HFFc6 (cell line): ENCODE results near the gene AARS2. TPM values are rescaled to one million over a fixed set of nuclear protein-coding genes. Genes with fewer than 3 reads are reported as not detected.

ENCODE experiments used
- DNase-seq: peaks from one replicate; pipeline ENCODE4 v3.0.0-alpha.2; 2018
- H3K27ac Mint-ChIP-seq: 2 replicates; pipeline ENCODE4 v1.8.0; 2020; ENCODE audit warnings: mild to moderate bottlenecking, mixed read lengths
- H3K27me3 Mint-ChIP-seq: 2 replicates; pipeline ENCODE4 v1.8.0; 2021; ENCODE audit warnings: mild to moderate bottlenecking, moderate library complexity, mixed read lengths; ENCODE audit not compliant: insufficient read depth
- H3K36me3 Mint-ChIP-seq: 2 replicates; pipeline ENCODE4 v1.8.0; 2021; ENCODE audit warnings: low read depth, mixed read lengths
- H3K4me1 Mint-ChIP-seq: 2 replicates; pipeline ENCODE4 v1.8.0; 2020; ENCODE audit warnings: low read depth, mixed read lengths
- H3K4me3 Mint-ChIP-seq: 2 replicates; pipeline ENCODE4 v1.8.0; 2020; ENCODE audit warnings: mild to moderate bottlenecking, moderate library complexity, mixed read lengths
- H3K9me3 Mint-ChIP-seq: 2 replicates; pipeline ENCODE4 v1.8.0; 2020; ENCODE audit warnings: mild to moderate bottlenecking, mixed read lengths
- total RNA-seq, 6 experiments: library from RNA; stranded (reverse); fragmentation: NEBNext Ultra II Directional; extraction: Animal tissue kit (Norgen Biotek cat#: 25700); gene quantifications; 2 replicates in 1 of 6; 3 replicates in 5 of 6; pipeline ENCODE4 v1.2.3, GENCODE V29; 2021
- TF ChIP-seq, protein P1 (sequence below): fragments of 200-600 bp; sonication (generic); IDR thresholded peaks from 2 replicates; pipeline ENCODE4 v1.5.0; 2021; ENCODE audit warnings: antibody characterized with exemption, mild to moderate bottlenecking

Gene AARS2
- total RNA-seq, 6 experiments from 2014 or later: 8.8 to 11.5 (median 10.7) TPM

DNA sequence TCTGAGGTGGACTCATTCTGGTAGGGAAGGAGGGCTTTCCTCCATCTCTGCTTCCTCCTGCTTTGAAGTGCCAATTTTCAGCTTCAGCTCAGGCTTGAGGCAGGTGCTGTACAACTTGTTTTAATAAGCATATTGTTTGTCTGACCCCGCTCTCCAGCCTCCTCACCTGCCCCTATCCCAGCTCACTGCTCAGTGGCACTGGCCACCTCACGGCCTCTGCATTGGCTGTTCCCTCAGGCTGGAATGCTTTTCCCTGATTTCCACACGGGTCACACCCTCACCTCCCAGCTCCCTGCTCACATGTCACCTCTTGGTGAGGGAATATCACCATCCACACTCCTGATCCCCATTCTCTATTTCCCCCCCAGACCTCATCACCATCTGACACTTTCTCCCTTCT is 14.3 kb downstream of the AARS2 start:
- Mint-ChIP-seq H3K36me3 (peaks cover 12% of the 10 kb centered on the region), H3K4me3 (no peak overlapping the region), H3K27me3 (peaks cover 31% of the 10 kb centered on the region), H3K4me1 (no peaks in the 10 kb centered on the region), H3K27ac (no peak overlapping the region), H3K9me3 (no peaks in the 10 kb centered on the region)
- TF ChIP-seq, protein P1, sequence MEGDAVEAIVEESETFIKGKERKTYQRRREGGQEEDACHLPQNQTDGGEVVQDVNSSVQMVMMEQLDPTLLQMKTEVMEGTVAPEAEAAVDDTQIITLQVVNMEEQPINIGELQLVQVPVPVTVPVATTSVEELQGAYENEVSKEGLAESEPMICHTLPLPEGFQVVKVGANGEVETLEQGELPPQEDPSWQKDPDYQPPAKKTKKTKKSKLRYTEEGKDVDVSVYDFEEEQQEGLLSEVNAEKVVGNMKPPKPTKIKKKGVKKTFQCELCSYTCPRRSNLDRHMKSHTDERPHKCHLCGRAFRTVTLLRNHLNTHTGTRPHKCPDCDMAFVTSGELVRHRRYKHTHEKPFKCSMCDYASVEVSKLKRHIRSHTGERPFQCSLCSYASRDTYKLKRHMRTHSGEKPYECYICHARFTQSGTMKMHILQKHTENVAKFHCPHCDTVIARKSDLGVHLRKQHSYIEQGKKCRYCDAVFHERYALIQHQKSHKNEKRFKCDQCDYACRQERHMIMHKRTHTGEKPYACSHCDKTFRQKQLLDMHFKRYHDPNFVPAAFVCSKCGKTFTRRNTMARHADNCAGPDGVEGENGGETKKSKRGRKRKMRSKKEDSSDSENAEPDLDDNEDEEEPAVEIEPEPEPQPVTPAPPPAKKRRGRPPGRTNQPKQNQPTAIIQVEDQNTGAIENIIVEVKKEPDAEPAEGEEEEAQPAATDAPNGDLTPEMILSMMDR: no peak
- DNase-seq: no peak

DNA sequence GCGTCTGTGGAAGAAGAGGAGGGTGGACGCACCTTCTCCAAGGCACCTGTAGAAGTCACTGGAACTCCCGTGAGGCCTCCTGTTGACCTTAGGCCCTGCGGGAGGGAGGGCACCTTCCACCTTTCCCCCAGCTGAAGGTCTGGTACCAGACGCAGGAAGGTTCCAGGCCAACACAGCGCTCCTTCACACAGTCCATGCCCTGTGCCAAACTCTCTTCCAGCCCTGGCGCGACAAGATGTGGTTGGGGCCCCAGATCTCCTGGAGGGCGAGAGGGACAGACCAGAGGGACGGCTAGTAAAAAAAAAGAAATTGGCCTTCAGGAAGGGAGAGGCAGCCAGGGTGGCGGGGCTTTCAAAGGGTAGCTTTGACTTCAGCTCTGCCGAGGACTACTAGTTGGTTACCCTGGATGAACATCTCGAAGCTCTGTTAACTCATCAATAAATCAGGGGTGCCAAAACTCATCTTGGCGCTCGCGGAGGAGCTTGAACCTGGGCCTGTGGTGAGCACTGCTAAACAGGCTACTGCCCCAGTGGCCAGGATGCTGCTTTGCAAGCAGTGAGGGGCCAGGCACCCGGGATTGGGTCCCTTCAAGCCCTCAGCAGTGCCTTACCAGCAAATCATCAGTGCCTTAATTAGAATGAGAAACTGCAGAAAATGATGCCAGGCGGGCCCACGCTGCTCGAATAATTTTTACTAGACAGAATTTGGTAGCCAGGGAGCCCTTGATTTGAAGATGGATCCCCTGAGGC is 14.9 kb downstream of the AARS2 start:
- no peak for DNase-seq
- H3K4me1 Mint-ChIP-seq: no peaks in the 10 kb centered on the region
- TF ChIP-seq, protein P1: no peak
- H3K9me3 Mint-ChIP-seq: no peaks in the 10 kb centered on the region
- peaks cover 12% of the 10 kb centered on the region for H3K36me3 Mint-ChIP-seq
- no peak overlapping the region for H3K27ac Mint-ChIP-seq
- H3K27me3 Mint-ChIP-seq: peaks cover 36% of the 10 kb centered on the region
- no peak overlapping the region for H3K4me3 Mint-ChIP-seq

DNA sequence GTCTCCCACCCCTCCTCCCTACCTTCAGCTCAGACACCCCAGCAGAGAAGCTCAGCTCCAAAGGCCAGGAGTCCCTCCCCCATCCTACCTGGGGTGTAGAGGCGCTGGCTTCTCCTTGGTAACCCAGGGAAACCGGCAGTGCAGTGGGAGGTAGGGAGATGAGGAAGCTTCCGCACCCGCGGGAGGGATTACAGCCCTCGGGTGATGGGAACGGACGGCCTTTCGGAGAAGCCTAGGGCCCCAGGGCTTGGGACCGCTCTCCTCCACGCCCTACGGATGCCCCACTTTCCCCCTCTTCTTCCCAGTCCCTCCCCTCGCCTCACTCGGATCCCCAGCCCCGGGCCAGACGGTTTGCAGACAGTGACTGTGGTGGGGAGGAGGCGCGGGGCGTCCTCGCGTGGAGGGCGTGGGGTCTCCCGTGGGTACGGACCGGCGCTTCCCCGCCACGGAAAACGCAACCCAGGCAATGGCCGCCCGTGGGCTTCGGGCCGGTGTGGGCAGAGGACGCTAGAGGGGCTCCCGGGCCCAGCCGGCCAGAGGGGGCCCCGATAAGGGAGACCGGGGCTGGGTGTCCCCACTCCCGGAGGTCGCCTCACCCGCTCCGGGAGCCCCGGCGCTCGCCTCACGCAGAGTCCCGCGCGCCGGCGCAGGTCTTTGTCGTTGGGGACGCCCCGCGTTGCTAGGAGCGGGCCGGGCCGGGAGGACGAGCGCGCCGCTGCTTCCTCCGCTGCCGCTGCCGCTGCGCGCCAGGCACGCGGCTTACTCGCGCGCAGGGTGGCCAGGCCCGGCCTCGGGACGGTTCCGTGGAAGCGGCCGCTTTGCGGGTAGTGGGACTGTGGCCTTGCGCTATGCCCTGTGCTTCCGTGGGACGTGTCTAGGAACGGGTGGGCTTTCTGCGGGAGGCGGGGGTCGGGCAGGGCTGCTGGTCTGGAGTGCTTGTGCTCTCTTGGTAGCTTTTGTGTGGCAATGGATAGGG is 15.8 kb downstream of the AARS2 start:
- Mint-ChIP-seq H3K4me1 (no peaks in the 10 kb centered on the region), H3K4me3 (no peak overlapping the region), H3K27me3 (peaks cover 40% of the 10 kb centered on the region), H3K27ac (no peak overlapping the region), H3K9me3 (no peaks in the 10 kb centered on the region), H3K36me3 (peaks cover 12% of the 10 kb centered on the region)
- no peak for DNase-seq
- TF ChIP-seq, protein P1: no peak

DNA sequence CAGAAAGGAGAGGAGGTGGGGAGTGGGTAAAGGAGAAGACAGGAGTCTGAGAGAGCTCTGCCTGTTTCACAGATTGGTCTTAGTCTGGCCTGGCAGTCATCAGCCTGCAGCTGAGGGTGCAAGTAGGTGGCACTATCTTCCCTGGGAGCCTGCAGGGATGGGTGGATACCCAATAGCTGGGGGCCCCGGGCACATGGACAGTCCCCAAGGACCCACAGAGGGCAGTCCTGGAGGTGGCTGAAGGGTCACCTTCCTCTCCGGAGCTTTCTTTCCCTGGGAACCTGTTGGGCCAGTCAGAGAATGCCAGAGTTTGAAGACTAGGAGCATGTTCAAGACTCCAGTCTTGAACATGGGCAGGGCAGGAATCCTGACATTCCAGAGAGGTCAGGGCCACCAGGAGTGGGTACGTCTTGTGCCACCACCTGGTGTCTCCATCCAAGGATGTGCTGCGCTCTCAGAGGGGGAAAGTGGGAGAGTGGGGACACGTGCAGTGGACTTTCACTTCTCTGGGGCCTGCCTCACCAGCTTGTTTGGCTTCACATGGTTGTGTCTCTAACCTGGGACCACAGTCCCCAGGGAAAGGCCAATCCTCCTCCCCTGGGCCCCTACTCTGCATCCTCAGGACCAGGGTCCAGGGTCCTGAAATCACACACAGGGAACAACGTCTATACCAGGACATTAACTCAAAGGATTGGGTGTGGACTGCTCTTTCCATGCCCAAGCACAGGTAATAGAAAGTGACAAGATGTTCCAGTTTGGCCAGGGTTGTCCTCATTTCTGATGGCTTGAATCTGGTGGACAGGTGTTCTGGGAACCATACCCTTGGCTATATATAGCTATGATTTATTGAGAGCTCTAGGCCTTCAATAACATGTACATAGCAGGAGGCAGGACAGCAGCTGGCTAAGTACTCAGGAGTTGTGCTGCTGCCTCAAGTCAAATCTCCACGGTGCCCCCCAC is 18.0 kb downstream of the AARS2 start:
- no peak for DNase-seq
- Mint-ChIP-seq H3K4me1 (no peaks in the 10 kb centered on the region), H3K36me3 (peaks cover 3% of the 10 kb centered on the region), H3K4me3 (no peak overlapping the region), H3K9me3 (no peaks in the 10 kb centered on the region), H3K27me3 (peaks cover 60% of the 10 kb centered on the region), H3K27ac (no peak overlapping the region)
- TF ChIP-seq, protein P1: no peak
